T-cell (primary cell): ENCODE data around the gene PLCB1. TPM values are rescaled to one million over a fixed set of nuclear protein-coding genes. Genes with fewer than 3 reads are reported as not detected.

Experiments used
- ATAC-seq, 4 experiments: fragments of 200-7000 bp in 3 of 4; fragments of 150-1000 bp in 1 of 4; cut with Tn5 transposase; replicated peaks in 1 of 4; 1 replicate in 3 of 4; 2 replicates in 1 of 4; pipeline ENCODE4 v1.10.0; 2021; ENCODE audit warnings: moderate library complexity in 3 of 4, mild to moderate bottlenecking in 2 of 4, moderate number of reproducible peaks in 1 of 4
- CTCF ChIA-PET, 2 donors: fragments of 300-600 bp; sonication (Branson Sonifier 250); formaldehyde crosslinking; loops; one replicate each; lab custom pipeline; 2022; ENCODE audit warnings: antibody characterized with exemption in 2 of 2; lab: Charles Lee
- POLR2A ChIA-PET, 2 donors: fragments of 300-600 bp; sonication (Branson Sonifier 250); formaldehyde crosslinking; loops; one replicate each; lab custom pipeline; 2022; ENCODE audit warnings: antibody characterized with exemption in 2 of 2; lab: Charles Lee
- DNase-seq, 35 experiments: peaks; one replicate each; pipeline versions ENCODE4 v3.0.0 to v3.0.0-alpha.2; 2013 to 2023
- H3K27ac ChIP-seq: one replicate; pipeline ENCODE4 v1.5.1; 2013; ENCODE audit warnings: low read length
- H3K27me3 ChIP-seq, 2 experiments: replicated peaks in 1 of 2; 1 replicate in 1 of 2; 2 replicates in 1 of 2; pipeline versions ENCODE4 v1.6.1 to v1.7.0; 2013; ENCODE audit warnings: low read length in 1 of 2, mixed read lengths in 1 of 2; ENCODE audit not compliant: control insufficient read depth in 2 of 2, insufficient read depth in 2 of 2; ENCODE audit errors: extremely low read depth in 1 of 2
- H3K36me3 ChIP-seq, 2 donors: 1 replicate in 1 of 2; 2 replicates in 1 of 2; pipeline versions ENCODE4 v1.6.1 to v1.7.0; 2013; ENCODE audit warnings: low read length in 1 of 2; ENCODE audit not compliant: control insufficient read depth in 2 of 2, insufficient read depth in 1 of 2; ENCODE audit errors: extremely low read depth in 1 of 2
- H3K4me1 ChIP-seq, 2 experiments: 1 replicate in 1 of 2; 2 replicates in 1 of 2; pipeline versions ENCODE4 v1.6.1 to v1.7.0; 2013; ENCODE audit warnings: low read length in 2 of 2, mixed read lengths in 1 of 2; ENCODE audit not compliant: insufficient read depth in 2 of 2, control insufficient read depth in 1 of 2; ENCODE audit errors: extremely low read depth in 1 of 2
- H3K4me3 ChIP-seq, 2 donors: 1 replicate in 1 of 2; 2 replicates in 1 of 2; pipeline versions ENCODE4 v1.5.1 to v1.7.0; 2013; ENCODE audit warnings: mild to moderate bottlenecking in 2 of 2, low read length in 1 of 2, moderate library complexity in 1 of 2; ENCODE audit not compliant: control insufficient read depth in 1 of 2; ENCODE audit errors: extremely low read depth in 1 of 2
- H3K9me3 ChIP-seq: 2 replicates; pipeline ENCODE4 v1.7.0; 2013
- H3K27ac Mint-ChIP-seq, 2 donors: one replicate each; pipeline ENCODE4 v1.8.0; 2020 to 2021; ENCODE audit warnings: mild to moderate bottlenecking in 2 of 2, mixed read lengths in 2 of 2
- H3K27me3 Mint-ChIP-seq, 2 donors: one replicate each; pipeline ENCODE4 v1.8.0; 2021 to 2022; ENCODE audit warnings: mixed read lengths in 2 of 2
- H3K36me3 Mint-ChIP-seq: one replicate; pipeline ENCODE4 v1.8.0; 2021; ENCODE audit warnings: mixed read lengths
- H3K4me1 Mint-ChIP-seq, 3 donors: one replicate each; pipeline ENCODE4 v1.8.0; 2020 to 2022; ENCODE audit warnings: mixed read lengths in 3 of 3, mild to moderate bottlenecking in 1 of 3
- H3K4me3 Mint-ChIP-seq, 3 donors: one replicate each; pipeline ENCODE4 v1.8.0; 2020 to 2022; ENCODE audit warnings: mild to moderate bottlenecking in 3 of 3, mixed read lengths in 3 of 3, moderate library complexity in 3 of 3
- H3K9me3 Mint-ChIP-seq, 3 donors: one replicate each; pipeline ENCODE4 v1.8.0; 2020 to 2022; ENCODE audit warnings: mixed read lengths in 3 of 3
- WGBS: methylation state at CpG from one replicate; pipeline ENCODE4 v1.1.5; 2013; ENCODE audit warnings: missing lambda C conversion rate; ENCODE audit not compliant: insufficient coverage; 5-methylcytosine and 5-hydroxymethylcytosine counted together
- total RNA-seq, 35 experiments: library from RNA in 6 of 35; stranded (reverse) in 6 of 35; fragments of 120-200 nt in 1 of 35; gene quantifications; one replicate each; pipeline versions ENCODE4 v1.2.1 to v1.2.4 and lab custom pipeline; 2013 to 2026

The PLCB1 gene
- total RNA-seq, 5 donors from 2014 or later (not counting 1 experiment from before 2014, with no cell fraction given), result 3.3 to 15.1 (median 7.4) TPM

GRCh38 chr20:8299921-8300320 lies 167.9 kb downstream of the PLCB1 start:
- ATAC-seq (no peak), DNase-seq (no peak)
- Histone ChIP-seq H3K27me3 (no peaks in the 10 kb centered on the region), H3K4me3 (no peak overlapping the region), H3K36me3 (no peaks in the 10 kb centered on the region), H3K27ac (no peak overlapping the region), H3K4me1 (no peaks in the 10 kb centered on the region), H3K9me3 (no peaks in the 10 kb centered on the region)
- 100% methylated on average over 1 of the region's 4 CpGs for WGBS
- no peaks in the 10 kb centered on the region for H3K9me3 Mint-ChIP-seq
- no peak overlapping the region for H3K4me3 Mint-ChIP-seq
- H3K27me3 Mint-ChIP-seq, result peaks cover 0 to 2% of the 10 kb centered on the region in 2 donors
- H3K27ac Mint-ChIP-seq, result no peak overlapping the region
- ChIA-PET POLR2A (no interaction called here), CTCF (no interaction called here)
- peaks cover under 1 to 4% (median 1%) of the 10 kb centered on the region in 3 donors for H3K4me1 Mint-ChIP-seq
- no peaks in the 10 kb centered on the region for H3K36me3 Mint-ChIP-seq

GRCh38 chr20:8301655-8302054 lies 169.6 kb downstream of the PLCB1 start:
- no peaks in the 10 kb centered on the region for H3K36me3 ChIP-seq
- no peaks in the 10 kb centered on the region for H3K9me3 Mint-ChIP-seq
- no peak overlapping the region for H3K27ac ChIP-seq
- no peak for DNase-seq
- H3K27me3 Mint-ChIP-seq, result no peaks in the 10 kb centered on the region
- ATAC-seq, result no peak
- H3K36me3 Mint-ChIP-seq, result no peaks in the 10 kb centered on the region
- WGBS, result 96% methylated on average over 3 of the region's 4 CpGs
- no peak overlapping the region for H3K4me3 Mint-ChIP-seq
- H3K4me3 ChIP-seq, result no peak overlapping the region
- H3K9me3 ChIP-seq, result no peaks in the 10 kb centered on the region
- H3K27ac Mint-ChIP-seq, result no peak overlapping the region
- H3K4me1 Mint-ChIP-seq, result peaks cover 6 to 11% (median 8%) of the 10 kb centered on the region in 3 donors
- POLR2A ChIA-PET, result no interaction called here
- H3K27me3 ChIP-seq, result no peaks in the 10 kb centered on the region
- CTCF ChIA-PET, result no interaction called here
- peaks cover 0 to 4% of the 10 kb centered on the region in 2 experiments for H3K4me1 ChIP-seq

GRCh38 chr20:8303651-8304050 lies 171.6 kb downstream of the PLCB1 start:
- Histone ChIP-seq H3K4me3 (no peak overlapping the region), H3K4me1 (peaks cover 0 to 4% of the 10 kb centered on the region in 2 experiments), H3K36me3 (no peaks in the 10 kb centered on the region), H3K27me3 (no peaks in the 10 kb centered on the region), H3K9me3 (no peaks in the 10 kb centered on the region), H3K27ac (no peak overlapping the region)
- POLR2A ChIA-PET, result no interaction called here
- Mint-ChIP-seq H3K9me3 (no peaks in the 10 kb centered on the region), H3K27me3 (no peaks in the 10 kb centered on the region), H3K4me1 (peaks cover 6 to 11% (median 8%) of the 10 kb centered on the region in 3 donors), H3K27ac (no peak overlapping the region), H3K36me3 (no peaks in the 10 kb centered on the region), H3K4me3 (no peak overlapping the region)
- DNase-seq (no peak), ATAC-seq (no peak)
- CTCF ChIA-PET, result interaction anchor here (0.6 to 0.7 kb wide), 2 partner anchors 10 to 13 kb away, joined by 4 read pairs; no protein-coding TSS in a partner anchor
- 67% methylated on average over 1 of the region's 3 CpGs for WGBS

- ChIA-PET CTCF (interaction anchor here (0.6 to 0.7 kb wide), 2 partner anchors 10 to 13 kb away, joined by 4 read pairs; no protein-coding TSS in a partner anchor), POLR2A (no interaction called here)
- Mint-ChIP-seq H3K4me1 (peaks cover 6 to 11% (median 8%) of the 10 kb centered on the region in 3 donors), H3K36me3 (no peaks in the 10 kb centered on the region), H3K4me3 (no peak overlapping the region), H3K9me3 (no peaks in the 10 kb centered on the region), H3K27ac (no peak overlapping the region), H3K27me3 (no peaks in the 10 kb centered on the region)
- no CpG with 5 or more reads among the region's 1 CpG for WGBS
- ATAC-seq (no peak), DNase-seq (no peak)
- H3K27me3 ChIP-seq, result no peaks in the 10 kb centered on the region
- H3K4me1 ChIP-seq, result peaks cover 0 to 4% of the 10 kb centered on the region in 2 experiments
- H3K27ac ChIP-seq, result no peak overlapping the region
- no peaks in the 10 kb centered on the region for H3K9me3 ChIP-seq
- H3K4me3 ChIP-seq, result no peak overlapping the region
- H3K36me3 ChIP-seq, result no peaks in the 10 kb centered on the region
Observed at GRCh38 chr20:8304124-8304816, 172.2 kb downstream of the PLCB1 start.

GRCh38 chr20:8305449-8305978 lies 173.4 kb downstream of the PLCB1 start:
- Histone ChIP-seq H3K27me3 (no peaks in the 10 kb centered on the region), H3K27ac (no peak overlapping the region), H3K4me1 (peaks cover 0 to 4% of the 10 kb centered on the region in 2 experiments), H3K36me3 (no peaks in the 10 kb centered on the region), H3K4me3 (no peak overlapping the region), H3K9me3 (no peaks in the 10 kb centered on the region)
- H3K27ac Mint-ChIP-seq, result peak overlapping the region in 1 of 2 donors; percentile 15
- DNase-seq, result peak; percentile 38 to 88 (median 65)
- H3K9me3 Mint-ChIP-seq, result no peaks in the 10 kb centered on the region
- H3K36me3 Mint-ChIP-seq, result no peaks in the 10 kb centered on the region
- no peak overlapping the region for H3K4me3 Mint-ChIP-seq
- WGBS, result 50% methylated on average over 5 of the region's 11 CpGs
- peak in 3 of 4 experiments; percentile 76 to 99 (median 95) for ATAC-seq
- peaks cover 6 to 11% (median 8%) of the 10 kb centered on the region in 3 donors for H3K4me1 Mint-ChIP-seq
- ChIA-PET POLR2A (no interaction called here), CTCF (interaction anchor here in 1 of 2 donors (2.0 kb wide), 1 partner anchor 416 kb away, joined by 5 read pairs; no protein-coding TSS in a partner anchor)
- no peaks in the 10 kb centered on the region for H3K27me3 Mint-ChIP-seq

- 50% methylated on average over 2 of the region's 3 CpGs for WGBS
- H3K9me3 Mint-ChIP-seq, result no peaks in the 10 kb centered on the region
- no peaks in the 10 kb centered on the region for H3K36me3 ChIP-seq
Observed at GRCh38 chr20:8306937-8307336, 174.9 kb downstream of the PLCB1 start.

More at GRCh38 chr20:8306937-8307336, 174.9 kb downstream of the PLCB1 start:
- ChIA-PET POLR2A (no interaction called here), CTCF (interaction anchor here (0.6 to 2.0 kb wide), 9 partner anchors 8 to 415 kb away, joined by 3 to 7 read pairs (median 3); no protein-coding TSS in a partner anchor)
- no peaks in the 10 kb centered on the region for H3K9me3 ChIP-seq
- Mint-ChIP-seq H3K4me3 (no peak overlapping the region), H3K36me3 (no peaks in the 10 kb centered on the region), H3K27me3 (no peaks in the 10 kb centered on the region), H3K27ac (no peak overlapping the region), H3K4me1 (peaks cover 6 to 11% (median 8%) of the 10 kb centered on the region in 3 donors)
- no peak overlapping the region for H3K4me3 ChIP-seq
- H3K27ac ChIP-seq, result no peak overlapping the region
- H3K4me1 ChIP-seq, result peaks cover 0 to 4% of the 10 kb centered on the region in 2 experiments
- DNase-seq (no peak), ATAC-seq (no peak)
- H3K27me3 ChIP-seq, result no peaks in the 10 kb centered on the region
